Smooth muscle cell (in vitro differentiated cells): ENCODE measurements around the gene CHCHD1. TPM values are rescaled to one million over a fixed set of nuclear protein-coding genes. Genes with fewer than 3 reads are reported as not detected.

ENCODE experiments used
- DNase-seq: peaks from one replicate; lab custom pipeline; 2025; ENCODE audit not compliant: unreplicated experiment; lab: John Stamatoyannopoulos, UW
- H2AFZ ChIP-seq: fragments of 200-600 bp; sonication (generic); 2 replicates; pipeline ENCODE4 v1.6.0; 2016; ENCODE audit warnings: antibody characterized with exemption, low read depth, mild to moderate bottlenecking
- H3F3A ChIP-seq: fragments of 200-600 bp; sonication (generic); 2 replicates; pipeline ENCODE4 v1.6.0; 2017; ENCODE audit warnings: antibody characterized with exemption, low read depth
- H3K27ac ChIP-seq: fragments of 200-600 bp; sonication (generic); 2 replicates; pipeline ENCODE4 v1.5.1; 2016; ENCODE audit warnings: low read depth, mild to moderate bottlenecking
- H3K27me3 ChIP-seq: fragments of 200-600 bp; sonication (generic); 2 replicates; pipeline ENCODE4 v1.6.1; 2016; ENCODE audit warnings: low read depth, mild to moderate bottlenecking
- H3K36me3 ChIP-seq: fragments of 200-600 bp; sonication (generic); 2 replicates; pipeline ENCODE4 v1.5.1; 2016; ENCODE audit warnings: low read depth
- H3K4me1 ChIP-seq: fragments of 200-600 bp; sonication (generic); 2 replicates; pipeline ENCODE4 v1.5.1; 2016; ENCODE audit warnings: low read depth
- H3K4me2 ChIP-seq: fragments of 200-600 bp; sonication (generic); 2 replicates; pipeline ENCODE4 v1.6.0; 2016; ENCODE audit warnings: mild to moderate bottlenecking
- H3K4me3 ChIP-seq: fragments of 200-600 bp; sonication (generic); 2 replicates; pipeline ENCODE4 v1.5.1; 2016; ENCODE audit warnings: mild to moderate bottlenecking
- H3K79me2 ChIP-seq: fragments of 200-600 bp; sonication (generic); 2 replicates; pipeline ENCODE4 v1.6.0; 2016; ENCODE audit warnings: low read depth, mild to moderate bottlenecking
- H3K9ac ChIP-seq: fragments of 200-600 bp; sonication (generic); 2 replicates; pipeline ENCODE4 v1.6.0; 2016; ENCODE audit warnings: low read depth
- H3K9me3 ChIP-seq: fragments of 200-600 bp; sonication (generic); replicated peaks from 2 replicates; pipeline ENCODE4 v1.5.1; 2016; ENCODE audit warnings: low read depth
- H4K20me1 ChIP-seq: fragments of 200-600 bp; sonication (generic); 2 replicates; pipeline ENCODE4 v1.6.0; 2016; ENCODE audit warnings: low read depth
- WGBS: methylation state at CpG from one replicate; pipeline ENCODE4 v1.1.7; 2016; ENCODE audit warnings: low lambda C conversion rate; 5-methylcytosine and 5-hydroxymethylcytosine counted together
- polyA plus RNA-seq: library from polyadenylated mRNA; unstranded; fragments of >200 nt; fragmentation: Nextera tagmentation; extraction: Ambion mirVana; gene quantifications from 2 replicates; pipeline ENCODE4 v1.2.1, GENCODE V29; 2016
- total RNA-seq: library from RNA; depleted of rRNA; stranded (reverse); fragments of >200 nt; gene quantifications from 2 replicates; pipeline ENCODE4 v1.2.3, GENCODE V29; 2014
- TF ChIP-seq, protein P1 (sequence below): fragments of 200-600 bp; sonication (generic); IDR thresholded peaks from 2 replicates; pipeline ENCODE4 v1.5.1; 2017; ENCODE audit warnings: borderline replicate concordance, mild to moderate bottlenecking, antibody characterized with exemption; ENCODE audit not compliant: insufficient read depth, poor library complexity, severe bottlenecking

Gene CHCHD1
- total and polyA plus RNA-seq, 2 experiments from 2014 or later: 65.9 to 68.3 TPM

DNA sequence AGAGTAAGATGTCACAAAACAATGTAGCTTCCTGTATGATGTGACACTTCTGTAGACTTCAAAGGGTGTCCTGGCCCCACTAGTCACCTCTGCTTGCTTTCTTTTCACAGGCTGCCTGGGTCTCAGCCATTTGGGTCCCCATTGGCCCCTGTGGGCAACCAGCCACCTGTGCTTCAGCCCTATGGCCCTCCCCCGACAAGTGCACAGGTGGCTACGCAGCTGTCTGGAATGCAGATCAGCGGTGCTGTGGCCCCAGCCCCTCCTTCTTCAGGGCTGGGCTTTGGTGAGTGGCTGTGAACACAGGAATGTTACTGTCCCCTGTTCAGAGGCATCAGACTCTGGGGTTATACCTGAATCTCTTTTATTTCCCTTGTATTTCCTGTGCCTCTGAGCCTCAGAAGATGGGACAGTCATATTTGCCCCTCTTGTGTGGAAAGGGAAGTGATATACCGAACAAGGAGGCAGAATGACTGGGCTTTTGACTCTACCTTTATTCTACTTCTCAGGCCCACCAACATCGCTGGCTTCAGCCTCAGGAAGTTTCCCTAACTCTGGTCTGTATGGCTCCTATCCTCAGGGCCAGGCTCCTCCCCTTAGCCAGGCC, 22.2 kb upstream of the CHCHD1 start:
- H3K79me2 ChIP-seq: peaks cover 30% of the 10 kb centered on the region
- TF ChIP-seq, protein P1, sequence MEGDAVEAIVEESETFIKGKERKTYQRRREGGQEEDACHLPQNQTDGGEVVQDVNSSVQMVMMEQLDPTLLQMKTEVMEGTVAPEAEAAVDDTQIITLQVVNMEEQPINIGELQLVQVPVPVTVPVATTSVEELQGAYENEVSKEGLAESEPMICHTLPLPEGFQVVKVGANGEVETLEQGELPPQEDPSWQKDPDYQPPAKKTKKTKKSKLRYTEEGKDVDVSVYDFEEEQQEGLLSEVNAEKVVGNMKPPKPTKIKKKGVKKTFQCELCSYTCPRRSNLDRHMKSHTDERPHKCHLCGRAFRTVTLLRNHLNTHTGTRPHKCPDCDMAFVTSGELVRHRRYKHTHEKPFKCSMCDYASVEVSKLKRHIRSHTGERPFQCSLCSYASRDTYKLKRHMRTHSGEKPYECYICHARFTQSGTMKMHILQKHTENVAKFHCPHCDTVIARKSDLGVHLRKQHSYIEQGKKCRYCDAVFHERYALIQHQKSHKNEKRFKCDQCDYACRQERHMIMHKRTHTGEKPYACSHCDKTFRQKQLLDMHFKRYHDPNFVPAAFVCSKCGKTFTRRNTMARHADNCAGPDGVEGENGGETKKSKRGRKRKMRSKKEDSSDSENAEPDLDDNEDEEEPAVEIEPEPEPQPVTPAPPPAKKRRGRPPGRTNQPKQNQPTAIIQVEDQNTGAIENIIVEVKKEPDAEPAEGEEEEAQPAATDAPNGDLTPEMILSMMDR: no peak
- no peak overlapping the region for H3K4me3 ChIP-seq
- H3K27ac ChIP-seq: peak overlapping the region; percentile 11
- no peaks in the 10 kb centered on the region for H3K4me1 ChIP-seq
- H3F3A ChIP-seq: peaks cover 1% of the 10 kb centered on the region
- peaks cover 74% of the 10 kb centered on the region for H4K20me1 ChIP-seq
- DNase-seq: no peak
- H3K4me2 ChIP-seq: no peak overlapping the region
- H3K36me3 ChIP-seq: peaks cover 8% of the 10 kb centered on the region
- H2AFZ ChIP-seq: no peak overlapping the region
- no peaks in the 10 kb centered on the region for H3K9me3 ChIP-seq
- H3K27me3 ChIP-seq: no peaks in the 10 kb centered on the region
- H3K9ac ChIP-seq: no peak overlapping the region
- WGBS: 93% methylated on average over 5 of the region's 5 CpGs

DNA sequence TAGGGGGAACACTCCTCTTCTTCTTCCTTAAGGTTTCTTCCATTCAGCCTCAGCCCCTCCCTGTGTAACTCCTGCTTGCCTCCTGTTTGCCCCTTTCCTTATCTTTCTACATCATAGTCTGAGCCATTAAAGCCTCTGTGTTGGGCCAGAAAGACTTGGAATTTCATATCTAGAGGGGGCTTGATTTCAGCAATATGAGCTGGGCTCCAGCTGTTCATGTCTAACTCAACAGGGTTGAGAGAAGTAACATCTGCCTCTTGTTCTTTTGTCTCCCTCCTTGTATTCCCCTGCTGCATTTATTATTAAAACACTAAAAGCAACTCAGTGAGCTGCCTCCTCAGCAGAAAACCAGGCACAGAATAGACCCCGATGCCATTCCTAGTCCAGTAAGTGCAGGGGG, 20.1 kb upstream of the CHCHD1 start:
- H3K4me1 ChIP-seq: no peaks in the 10 kb centered on the region
- 95% methylated on average over 1 of the region's 1 CpG for WGBS
- H3K27ac ChIP-seq: peak overlapping the region; percentile 70
- H4K20me1 ChIP-seq: peaks cover 68% of the 10 kb centered on the region
- H3K27me3 ChIP-seq: no peaks in the 10 kb centered on the region
- no peak overlapping the region for H3K9ac ChIP-seq
- H3K4me3 ChIP-seq: no peak overlapping the region
- peaks cover 3% of the 10 kb centered on the region for H3F3A ChIP-seq
- no peak overlapping the region for H3K4me2 ChIP-seq
- H2AFZ ChIP-seq: no peak overlapping the region
- H3K9me3 ChIP-seq: no peaks in the 10 kb centered on the region
- TF ChIP-seq, protein P1: no peak
- DNase-seq: no peak
- peaks cover 17% of the 10 kb centered on the region for H3K36me3 ChIP-seq
- H3K79me2 ChIP-seq: peaks cover 16% of the 10 kb centered on the region

DNA sequence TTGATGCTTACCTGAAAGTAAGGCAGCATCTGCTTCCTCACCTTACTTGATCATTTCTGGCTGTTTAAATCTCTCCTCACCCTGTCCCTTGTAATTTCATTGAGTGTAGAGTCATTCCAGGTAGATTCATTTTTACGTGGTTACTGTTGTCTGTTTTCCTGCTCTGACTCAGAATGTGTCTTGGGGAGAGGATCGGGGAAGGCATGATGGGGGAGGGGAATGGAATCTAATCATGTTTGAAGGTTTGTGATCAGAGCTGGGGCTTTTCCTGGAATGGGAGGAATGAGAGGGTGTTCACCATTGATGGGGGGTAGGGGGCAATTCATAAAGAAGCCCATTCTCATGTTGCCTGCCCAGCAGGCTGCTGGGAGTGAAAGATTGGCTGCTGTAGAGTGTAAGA, 18.9 kb upstream of the CHCHD1 start:
- DNase-seq: no peak

More for the DNA sequence above, 18.9 kb upstream of the CHCHD1 start:
- Histone ChIP-seq H3K9me3 (no peaks in the 10 kb centered on the region), H3K36me3 (peaks cover 17% of the 10 kb centered on the region), H3F3A (peaks cover 8% of the 10 kb centered on the region), H4K20me1 (peaks cover 59% of the 10 kb centered on the region), H3K27me3 (no peaks in the 10 kb centered on the region), H3K27ac (peak overlapping the region; percentile 70), H3K9ac (peak overlapping the region; percentile 3), H3K4me3 (no peak overlapping the region), H3K79me2 (peaks cover 16% of the 10 kb centered on the region), H3K4me1 (no peaks in the 10 kb centered on the region), H2AFZ (no peak overlapping the region), H3K4me2 (peak overlapping the region; percentile 41)
- TF ChIP-seq, protein P1: no peak
- WGBS: 34% methylated on average over 2 of the region's 2 CpGs
